22Rv1 (cell line): ENCODE data around the gene UNC5C.

Experiments
- CTCF ChIP-seq: fragments of 450-650 bp; IDR thresholded peaks from 2 replicates; pipeline ENCODE4 v1.5.1; 2017; ENCODE audit warnings: mild to moderate bottlenecking
- ZFX ChIP-seq: fragments of 450-650 bp; IDR thresholded peaks from 2 replicates; pipeline ENCODE4 v1.6.1; 2017; ENCODE audit warnings: antibody characterized with exemption, borderline replicate concordance

GRCh38 chr4:95124906-95125504, 423.8 kb downstream of the UNC5C start:
- TF ChIP-seq CTCF (peak; percentile 79), ZFX (no peak)
